IMR-90 (cell line): ENCODE measurements around the gene C22orf39.

Source experiments
- BHLHE40 ChIP-seq: fragments of 150-350 bp; IDR thresholded peaks from 2 replicates; pipeline ENCODE4 v1.6.1; 2016; ENCODE audit warnings: mild to moderate bottlenecking, low read depth, low read length
- CEBPB ChIP-seq: IDR thresholded peaks from 2 replicates; pipeline ENCODE4 v1.6.1; 2012; ENCODE audit warnings: low read depth, low read length, improper control_type of control experiment
- CHD1 ChIP-seq: IDR thresholded peaks from 2 replicates; pipeline ENCODE4 v1.6.1; 2012; ENCODE audit warnings: low read depth, low read length, improper control_type of control experiment
- CTCF ChIP-seq: conservative IDR thresholded peaks from 2 replicates; pipeline ENCODE4 v1.5.1; 2012; ENCODE audit warnings: mild to moderate bottlenecking, low read depth, low read length, improper control_type of control experiment
- FOS ChIP-seq: fragments of 150-350 bp; IDR thresholded peaks from 2 replicates; pipeline ENCODE4 v1.6.1; 2016; ENCODE audit warnings: low read depth, low read length
- MAFK ChIP-seq: IDR thresholded peaks from 2 replicates; pipeline ENCODE4 v1.6.1; 2012; ENCODE audit warnings: low read depth, low read length, improper control_type of control experiment
- MXI1 ChIP-seq: IDR thresholded peaks from 2 replicates; pipeline ENCODE4 v1.6.1; 2012; ENCODE audit warnings: low read depth, mild to moderate bottlenecking, low read length, moderate library complexity, borderline replicate concordance
- POLR2A ChIP-seq: IDR thresholded peaks from 2 replicates; pipeline ENCODE4 v1.6.1; 2012; ENCODE audit warnings: mild to moderate bottlenecking, low read depth, low read length
- RAD21 ChIP-seq: IDR thresholded peaks from 2 replicates; pipeline ENCODE4 v1.6.1; 2012; ENCODE audit warnings: low read length, improper control_type of control experiment
- RCOR1 ChIP-seq: IDR thresholded peaks from 2 replicates; pipeline ENCODE4 v1.6.1; 2012; ENCODE audit warnings: mild to moderate bottlenecking, low read length, improper control_type of control experiment; ENCODE audit not compliant: insufficient replicate concordance
- RFX5 ChIP-seq: IDR thresholded peaks from 2 replicates; pipeline ENCODE4 v1.8.0; 2012; ENCODE audit warnings: low read depth, mild to moderate bottlenecking, low read length, moderate library complexity
- SMC3 ChIP-seq: fragments of 150-350 bp; IDR thresholded peaks from 2 replicates; pipeline ENCODE4 v1.6.1; 2016; ENCODE audit warnings: low read depth, mild to moderate bottlenecking, antibody characterized with exemption, low read length, moderate library complexity
- USF2 ChIP-seq: fragments of 150-350 bp; IDR thresholded peaks from 2 replicates; pipeline ENCODE4 v1.6.1; 2017; ENCODE audit warnings: mild to moderate bottlenecking, antibody characterized with exemption, low read length, low read depth

GRCh38 chr22:19466848-19467752, 19.6 kb upstream of the C22orf39 start:
- TF ChIP-seq CTCF (no peak), USF2 (no peak), MAFK (no peak), CEBPB (no peak), POLR2A (no peak), RAD21 (no peak), RFX5 (no peak), SMC3 (no peak), BHLHE40 (no peak), CHD1 (no peak), FOS (no peak), RCOR1 (no peak), MXI1 (no peak)
